ENCODE measurements around the gene GSK3B.

DNA sequence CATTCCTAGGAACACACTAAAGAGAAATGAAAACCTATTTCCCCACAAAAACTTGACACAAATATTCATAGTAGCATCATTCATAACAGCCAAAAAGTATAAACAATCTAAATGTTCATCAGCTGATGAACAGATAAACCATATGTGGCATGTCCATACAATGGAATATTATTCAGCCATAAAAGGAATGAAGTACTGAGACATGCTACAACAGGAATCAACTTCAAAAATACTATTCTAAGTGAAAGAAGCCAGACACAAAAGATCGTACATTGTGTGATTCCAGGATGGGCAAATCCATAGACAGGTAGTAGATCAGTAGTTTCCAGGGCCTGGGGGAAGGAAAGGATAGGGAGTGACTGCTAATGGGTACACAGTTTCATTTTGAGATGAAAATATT is 118.0 kb downstream of the GSK3B start:
- TF ChIP-seq, protein P1, sequence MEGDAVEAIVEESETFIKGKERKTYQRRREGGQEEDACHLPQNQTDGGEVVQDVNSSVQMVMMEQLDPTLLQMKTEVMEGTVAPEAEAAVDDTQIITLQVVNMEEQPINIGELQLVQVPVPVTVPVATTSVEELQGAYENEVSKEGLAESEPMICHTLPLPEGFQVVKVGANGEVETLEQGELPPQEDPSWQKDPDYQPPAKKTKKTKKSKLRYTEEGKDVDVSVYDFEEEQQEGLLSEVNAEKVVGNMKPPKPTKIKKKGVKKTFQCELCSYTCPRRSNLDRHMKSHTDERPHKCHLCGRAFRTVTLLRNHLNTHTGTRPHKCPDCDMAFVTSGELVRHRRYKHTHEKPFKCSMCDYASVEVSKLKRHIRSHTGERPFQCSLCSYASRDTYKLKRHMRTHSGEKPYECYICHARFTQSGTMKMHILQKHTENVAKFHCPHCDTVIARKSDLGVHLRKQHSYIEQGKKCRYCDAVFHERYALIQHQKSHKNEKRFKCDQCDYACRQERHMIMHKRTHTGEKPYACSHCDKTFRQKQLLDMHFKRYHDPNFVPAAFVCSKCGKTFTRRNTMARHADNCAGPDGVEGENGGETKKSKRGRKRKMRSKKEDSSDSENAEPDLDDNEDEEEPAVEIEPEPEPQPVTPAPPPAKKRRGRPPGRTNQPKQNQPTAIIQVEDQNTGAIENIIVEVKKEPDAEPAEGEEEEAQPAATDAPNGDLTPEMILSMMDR (conservative IDR thresholded peaks at IDR 0.05 in 1 of 2, IDR thresholded peaks at IDR 0.05 in 1 of 2; ENCODE audit: low read depth in 1 of 2, low read length in 2 of 2): no peak
- no peak for TF ChIP-seq EZH2 (IDR thresholded peaks at IDR 0.05; ENCODE audit: low read length, missing control alignments)

Measured in fibroblast of lung (primary cell).